ENCODE data around the gene CACNA2D3.
A peak's percentile ranks its signal among the peaks of the same experiment; 100 is the strongest.

The CACNA2D3 gene

DNA sequence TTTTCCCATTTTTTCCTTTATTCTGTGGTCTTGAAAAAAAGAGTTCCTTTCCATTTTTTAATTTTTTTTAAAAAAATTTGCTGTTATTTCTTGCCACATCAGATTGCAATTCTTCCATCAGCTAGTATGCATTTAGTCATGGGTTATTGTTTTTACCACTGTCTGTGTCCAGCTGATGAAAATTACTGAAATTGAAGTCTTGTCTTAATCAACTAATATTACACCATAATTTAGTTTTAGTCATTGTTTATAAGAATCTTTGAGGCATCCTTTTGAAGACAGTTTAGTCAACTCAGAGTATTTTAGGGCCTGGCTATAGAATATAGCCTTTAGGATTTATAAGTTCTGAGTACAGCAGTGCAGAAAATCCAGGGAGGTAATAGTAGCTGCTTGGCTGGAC is 633.4 kb downstream of the CACNA2D3 start:
- DNase-seq (ENCODE audit: low read depth), result no peak

- peak; percentile 41 for DNase-seq (ENCODE audit: low read depth)
Observed at GRCh38 chr3:54756330-54756731, 634.0 kb downstream of the CACNA2D3 start.

DNA sequence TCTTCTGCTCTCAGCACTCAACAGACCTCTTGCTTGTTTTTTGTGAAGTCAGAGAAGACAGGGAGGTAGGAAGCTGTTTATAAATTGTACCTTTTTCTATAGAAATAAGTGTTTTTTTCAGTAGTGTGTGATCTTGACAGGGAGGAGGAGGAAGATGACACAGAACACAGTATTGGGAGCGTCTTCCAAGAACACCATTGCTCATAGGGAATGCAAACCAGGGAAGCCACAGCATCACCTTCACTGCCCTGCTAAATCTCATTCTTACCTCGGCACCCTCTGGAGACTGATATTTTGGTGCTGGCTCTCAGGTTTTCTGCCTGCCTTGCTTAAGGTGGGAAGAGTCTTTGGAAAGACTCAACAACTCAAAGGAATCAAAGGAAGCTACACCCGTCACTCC is 636.1 kb downstream of the CACNA2D3 start:
- DNase-seq (ENCODE audit: low read depth), result no peak

DNA sequence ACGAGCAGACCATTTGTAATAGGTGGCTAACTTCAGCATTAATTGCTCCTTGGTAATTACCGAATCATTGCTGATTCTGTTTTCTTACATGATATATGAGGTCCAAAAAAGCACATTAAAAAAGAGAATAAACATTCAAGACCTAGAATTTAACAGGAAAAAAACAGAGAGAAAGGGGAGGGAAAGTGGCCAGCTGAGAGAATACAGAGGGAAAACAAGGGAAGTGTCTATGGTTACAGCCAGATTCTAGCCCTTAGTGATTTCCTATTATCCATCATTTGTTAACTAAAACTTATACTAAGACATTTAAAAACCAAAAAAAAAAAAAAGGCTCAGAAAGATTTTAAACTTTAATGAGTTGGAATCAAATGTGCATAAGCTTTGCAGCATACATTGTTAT is 636.8 kb downstream of the CACNA2D3 start:
- no peak for DNase-seq (ENCODE audit: low read depth)

DNA sequence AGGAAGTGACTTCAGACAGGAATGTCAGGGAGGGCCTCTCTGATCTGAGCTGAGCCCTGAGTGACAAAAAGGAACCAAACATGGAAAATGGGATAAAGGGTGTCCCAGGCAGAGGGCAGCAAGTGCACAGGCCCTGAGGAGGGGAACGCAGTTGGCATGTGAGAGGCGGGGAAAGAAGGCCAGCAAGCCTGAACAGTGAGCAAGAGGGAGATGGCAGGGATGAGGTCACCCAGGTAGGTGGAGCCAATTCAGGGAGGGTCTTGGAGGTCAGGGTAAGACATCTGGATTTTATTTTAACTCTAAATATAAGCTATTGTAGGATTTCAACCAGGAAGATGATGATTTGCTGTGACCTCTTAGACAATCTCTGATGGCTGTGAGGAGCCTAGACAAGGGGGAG is 637.8 kb downstream of the CACNA2D3 start:
- DNase-seq (ENCODE audit: low read depth), result no peak

DNA sequence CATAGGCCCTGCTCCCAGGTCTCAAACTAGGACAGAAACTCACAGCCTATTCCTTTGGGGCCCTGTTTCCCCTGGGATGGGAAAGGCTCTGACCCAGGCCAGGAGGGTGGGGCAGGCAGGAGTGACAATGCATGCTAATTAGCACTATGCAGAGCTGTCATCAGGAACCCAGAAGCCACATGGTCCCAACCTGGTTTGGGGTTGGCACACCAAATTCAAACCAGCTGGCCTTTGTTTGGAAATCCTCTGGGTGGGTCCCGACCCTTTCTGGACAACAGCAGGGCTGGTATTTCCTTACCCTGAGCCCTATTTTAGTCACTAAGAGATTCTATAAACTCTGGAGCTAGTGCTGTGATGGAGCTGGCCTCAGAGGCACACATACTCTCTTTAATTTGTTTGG is 639.3 kb downstream of the CACNA2D3 start:
- no peak for DNase-seq (ENCODE audit: low read depth)

DNA sequence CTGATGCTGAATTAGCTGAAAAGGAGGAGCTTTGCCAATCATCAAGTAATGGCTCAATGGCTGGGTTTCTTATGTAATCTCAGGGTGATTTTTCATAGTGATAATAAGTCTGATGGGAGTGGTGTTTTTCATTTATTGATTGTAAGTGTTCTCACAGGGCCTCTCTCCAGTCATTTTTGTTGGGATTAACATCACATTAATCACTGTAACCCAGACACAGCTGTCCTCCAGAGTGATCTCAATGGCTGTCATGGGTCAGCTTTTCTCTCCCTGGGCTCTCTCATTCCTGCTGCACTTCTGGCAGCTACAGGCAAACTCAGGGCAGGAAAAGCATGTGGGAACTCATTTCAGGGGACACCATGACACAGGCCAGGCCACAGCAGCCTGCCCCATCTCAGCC is 642.6 kb downstream of the CACNA2D3 start:
- DNase-seq (ENCODE audit: low read depth), result no peak

DNA sequence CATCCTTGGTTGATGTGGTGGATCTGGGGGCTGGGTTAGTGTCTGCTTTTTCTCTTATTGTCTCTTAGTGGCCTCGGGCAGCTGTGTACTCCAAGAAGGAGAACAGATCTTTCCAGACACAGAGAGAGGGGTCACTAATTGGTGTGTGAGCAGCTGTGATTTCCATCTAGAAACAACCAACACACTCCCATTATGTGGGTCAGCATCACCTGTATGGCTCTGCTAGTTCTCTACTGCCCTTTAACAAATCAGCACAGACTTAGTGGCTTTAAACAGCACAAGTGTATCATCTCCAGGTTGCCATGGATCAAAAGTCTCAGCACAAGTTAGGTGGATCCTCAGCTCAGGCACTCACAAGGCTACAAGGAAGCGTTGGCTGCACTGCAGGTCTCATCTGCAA is 648.7 kb downstream of the CACNA2D3 start:
- DNase-seq (ENCODE audit: low read depth), result no peak

GRCh38 chr3:54772051-54772450 is 649.7 kb downstream of the CACNA2D3 start:
- no peak for DNase-seq (ENCODE audit: low read depth)

DNA sequence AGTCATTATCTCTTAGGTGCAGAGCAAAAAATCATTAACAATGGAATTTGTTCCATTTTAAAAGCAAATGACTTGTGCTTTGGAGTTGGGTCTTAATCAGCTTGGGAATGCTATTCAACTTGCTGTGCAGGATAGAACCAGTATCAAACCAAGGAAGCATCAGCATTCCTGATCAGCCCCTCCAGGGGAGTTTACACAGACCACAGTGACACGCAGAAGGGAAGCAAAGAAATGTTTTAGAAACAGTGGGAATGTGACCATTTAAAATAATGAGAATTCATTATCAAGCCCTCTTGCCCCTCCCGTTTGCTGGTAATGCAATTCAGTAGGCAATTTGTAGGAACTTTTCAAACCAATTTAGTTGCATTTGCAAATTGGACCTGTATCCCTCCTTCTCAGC is 650.4 kb downstream of the CACNA2D3 start:
- DNase-seq (ENCODE audit: low read depth), result no peak

- no peak for DNase-seq (ENCODE audit: low read depth)
Observed at GRCh38 chr3:54773271-54773670, 650.9 kb downstream of the CACNA2D3 start.

GRCh38 chr3:54776601-54777000 is 654.2 kb downstream of the CACNA2D3 start:
- DNase-seq (ENCODE audit: low read depth), result no peak

DNA sequence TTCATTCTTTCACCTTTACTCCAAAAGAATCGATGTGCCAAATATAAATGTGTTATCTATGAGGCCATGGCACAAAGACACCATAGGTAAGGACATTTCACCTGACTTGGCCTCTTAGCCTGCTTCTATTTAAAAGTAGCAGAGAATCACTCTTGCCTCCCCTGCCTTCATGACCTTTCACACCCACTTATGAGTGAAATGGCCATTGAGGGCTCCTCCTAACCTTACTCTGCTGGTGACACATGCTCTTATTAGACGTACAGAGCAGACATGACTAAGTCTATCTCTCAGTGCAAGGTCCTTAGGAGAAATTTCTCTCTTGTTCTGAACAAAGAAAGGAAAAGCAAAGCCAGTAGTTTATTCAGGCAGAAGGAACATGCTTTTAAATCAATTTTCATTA is 654.8 kb downstream of the CACNA2D3 start:
- no peak for DNase-seq (ENCODE audit: low read depth)

GRCh38 chr3:54780336-54780735 is 658.0 kb downstream of the CACNA2D3 start:
- DNase-seq (ENCODE audit: low read depth), result no peak

- no peak for DNase-seq (ENCODE audit: low read depth)
Observed at GRCh38 chr3:54781728-54782127, 659.4 kb downstream of the CACNA2D3 start.

GRCh38 chr3:54783611-54784010 is 661.3 kb downstream of the CACNA2D3 start:
- peak; percentile 8 for DNase-seq (ENCODE audit: low read depth)

GRCh38 chr3:54784021-54784420 is 661.7 kb downstream of the CACNA2D3 start:
- no peak for DNase-seq (ENCODE audit: low read depth)

DNA sequence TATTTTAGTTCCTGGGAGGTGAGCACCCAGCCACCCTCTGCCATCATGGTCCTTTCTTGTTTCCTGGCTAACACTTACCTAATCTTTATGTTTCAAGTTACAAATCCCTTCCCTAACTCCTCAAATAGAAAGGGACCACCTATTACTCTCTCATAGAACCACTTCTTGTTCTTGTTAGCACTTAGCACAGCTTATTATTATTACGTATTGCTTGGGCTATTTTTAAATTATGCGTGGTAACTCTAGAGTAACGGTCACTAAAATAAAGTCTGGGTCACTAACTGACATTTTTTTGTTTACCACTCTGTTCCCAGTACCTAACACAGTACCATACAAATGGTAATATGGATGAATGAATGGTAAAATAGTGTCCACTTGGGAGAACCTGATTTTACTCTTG is 663.6 kb downstream of the CACNA2D3 start:
- no peak for DNase-seq (ENCODE audit: low read depth)

GRCh38 chr3:54790051-54790450 is 667.7 kb downstream of the CACNA2D3 start:
- no peak for DNase-seq (ENCODE audit: low read depth)

DNA sequence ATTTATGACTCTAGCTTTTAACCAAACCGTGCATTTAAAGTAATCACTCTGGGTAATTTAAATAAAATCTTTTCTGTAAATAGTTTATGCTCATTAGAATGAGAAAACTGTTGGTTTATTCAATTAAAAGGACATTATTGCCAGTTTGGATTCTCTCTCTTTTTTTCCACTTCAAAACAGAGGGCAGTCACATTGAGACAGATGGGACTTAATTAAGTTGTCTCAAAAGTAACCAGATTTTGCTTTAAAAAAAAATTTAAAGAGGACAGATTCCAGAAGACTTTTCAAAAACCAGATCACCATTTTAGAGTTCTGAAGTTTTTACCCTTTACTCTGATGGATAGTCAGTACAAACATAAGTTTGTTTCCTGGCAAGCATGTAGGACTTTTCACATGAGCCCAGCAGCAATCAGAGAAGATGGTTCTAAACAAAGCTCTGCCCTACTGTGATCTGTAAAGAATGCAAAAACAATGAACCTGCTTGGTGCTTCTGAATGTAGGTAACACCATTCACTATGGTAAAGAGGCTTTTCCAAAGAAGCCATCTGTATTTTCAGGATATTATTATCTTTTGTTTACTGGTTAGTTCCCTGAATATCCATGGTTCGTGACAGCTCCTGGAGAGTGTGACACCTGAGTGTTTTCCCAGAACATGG is 669.3 kb downstream of the CACNA2D3 start:
- no peak for DNase-seq (ENCODE audit: low read depth)

DNA sequence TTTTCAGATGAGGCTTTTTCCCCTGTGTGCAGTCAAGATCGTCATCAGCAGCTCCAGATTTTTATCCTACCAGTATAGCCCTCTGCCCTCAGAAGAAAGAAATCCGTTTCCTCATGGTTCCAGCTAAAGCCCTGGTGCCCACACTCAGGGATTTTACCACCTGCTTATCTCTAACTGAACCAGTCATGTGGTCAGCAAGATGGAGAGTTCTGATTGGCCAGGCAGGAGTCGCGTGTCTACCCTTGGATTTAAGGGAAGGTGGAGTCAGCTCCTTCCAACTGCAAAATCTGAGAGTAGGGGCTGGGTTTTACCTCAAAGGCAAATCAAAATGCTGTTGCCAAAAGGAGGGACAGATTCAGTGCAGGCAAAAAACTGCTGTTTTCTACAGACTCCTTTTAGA is 670.2 kb downstream of the CACNA2D3 start:
- no peak for DNase-seq (ENCODE audit: low read depth)

DNA sequence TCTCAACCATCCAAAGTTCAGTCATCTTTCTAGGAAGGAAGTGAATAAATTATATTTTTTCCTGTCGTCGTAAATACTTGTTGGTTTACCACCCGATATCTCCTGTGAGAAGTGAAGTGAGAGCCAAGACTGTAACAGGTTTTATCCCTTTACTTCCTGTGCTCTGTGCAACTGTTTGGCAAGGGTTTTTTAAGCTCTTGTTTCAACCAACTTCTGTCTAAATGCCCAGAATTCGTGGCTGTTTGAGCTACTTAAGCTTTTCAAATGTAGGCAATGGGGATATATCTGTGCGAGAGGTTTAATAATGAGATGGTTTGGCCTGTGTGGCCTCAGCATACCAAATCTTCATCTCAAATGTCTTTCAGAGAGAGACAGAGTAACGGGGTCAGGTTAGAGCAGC is 670.8 kb downstream of the CACNA2D3 start:
- DNase-seq (ENCODE audit: low read depth), result no peak

- no peak for DNase-seq (ENCODE audit: low read depth)
Observed at GRCh38 chr3:54797111-54797510, 674.8 kb downstream of the CACNA2D3 start.

- no peak for DNase-seq (ENCODE audit: low read depth)
Observed at GRCh38 chr3:54800478-54800877, 678.1 kb downstream of the CACNA2D3 start.

GRCh38 chr3:54801977-54802376 is 679.6 kb downstream of the CACNA2D3 start:
- no peak for DNase-seq (ENCODE audit: low read depth)
